Sigmoid colon (tissue), 4 donors: ENCODE measurements around the gene EFCAB7.

Experiments
- POLR2A ChIP-seq, 2 donors: fragments of 450-650 bp; IDR thresholded peaks; one replicate each; pipeline ENCODE4 v1.6.1; 2016; ENCODE audit warnings: antibody characterized with exemption in 2 of 2, mild to moderate bottlenecking in 2 of 2, moderate library complexity in 2 of 2
- POLR2AphosphoS5 ChIP-seq, 4 donors: sonication (generic); formaldehyde crosslinking; IDR thresholded peaks; one replicate each; pipeline ENCODE4 v1.6.1; 2017; ENCODE audit warnings: antibody characterized with exemption in 4 of 4
- TF ChIP-seq, protein P1 (sequence below), 4 experiments: fragments of 450-650 bp in 3 of 4; fragments of 200-600 bp in 1 of 4; IDR thresholded peaks; one replicate each; pipeline ENCODE4 v1.5.1; 2016 to 2019; ENCODE audit warnings: antibody characterized with exemption in 4 of 4, mild to moderate bottlenecking in 3 of 4, moderate library complexity in 2 of 4

DNA sequence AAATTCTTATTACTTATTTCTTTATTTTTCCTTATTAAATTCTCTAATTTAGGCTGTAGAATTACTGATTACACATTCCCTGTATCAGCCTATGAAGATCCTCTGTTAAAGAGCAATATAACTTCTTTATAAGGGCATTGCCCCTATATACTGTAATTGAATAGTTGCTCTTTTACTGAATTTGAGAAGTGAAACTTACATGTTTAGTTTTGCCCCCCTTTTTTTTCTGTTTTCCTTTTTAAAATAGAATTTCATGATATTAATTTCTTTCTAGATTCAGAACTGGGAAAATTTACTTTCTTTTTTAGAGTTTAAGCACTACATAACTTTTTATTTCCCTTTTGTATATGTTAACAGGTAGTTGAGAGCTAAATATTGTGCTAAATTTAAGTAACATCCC is 40.4 kb downstream of the EFCAB7 start:
- TF ChIP-seq, protein P1, sequence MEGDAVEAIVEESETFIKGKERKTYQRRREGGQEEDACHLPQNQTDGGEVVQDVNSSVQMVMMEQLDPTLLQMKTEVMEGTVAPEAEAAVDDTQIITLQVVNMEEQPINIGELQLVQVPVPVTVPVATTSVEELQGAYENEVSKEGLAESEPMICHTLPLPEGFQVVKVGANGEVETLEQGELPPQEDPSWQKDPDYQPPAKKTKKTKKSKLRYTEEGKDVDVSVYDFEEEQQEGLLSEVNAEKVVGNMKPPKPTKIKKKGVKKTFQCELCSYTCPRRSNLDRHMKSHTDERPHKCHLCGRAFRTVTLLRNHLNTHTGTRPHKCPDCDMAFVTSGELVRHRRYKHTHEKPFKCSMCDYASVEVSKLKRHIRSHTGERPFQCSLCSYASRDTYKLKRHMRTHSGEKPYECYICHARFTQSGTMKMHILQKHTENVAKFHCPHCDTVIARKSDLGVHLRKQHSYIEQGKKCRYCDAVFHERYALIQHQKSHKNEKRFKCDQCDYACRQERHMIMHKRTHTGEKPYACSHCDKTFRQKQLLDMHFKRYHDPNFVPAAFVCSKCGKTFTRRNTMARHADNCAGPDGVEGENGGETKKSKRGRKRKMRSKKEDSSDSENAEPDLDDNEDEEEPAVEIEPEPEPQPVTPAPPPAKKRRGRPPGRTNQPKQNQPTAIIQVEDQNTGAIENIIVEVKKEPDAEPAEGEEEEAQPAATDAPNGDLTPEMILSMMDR (IDR thresholded peaks at IDR 0.05) = no peak
- no peak for TF ChIP-seq POLR2A (IDR thresholded peaks at IDR 0.05)
- TF ChIP-seq POLR2AphosphoS5 (IDR thresholded peaks at IDR 0.05) = no peak
